DMS79 treated with DMSO at 0.1 percent for 48 hours (cell line): ENCODE results near the gene ADRA1B.
"Not testable (repeated sequence)": the region's sequence is repeated elsewhere in the genome, so short reads cannot be mapped to it uniquely, and the experiment has no call there.

Source experiments
- DNase-seq: peaks from one replicate; lab custom pipeline; 2025; lab: John Stamatoyannopoulos, UW

Gene ADRA1B

DNA sequence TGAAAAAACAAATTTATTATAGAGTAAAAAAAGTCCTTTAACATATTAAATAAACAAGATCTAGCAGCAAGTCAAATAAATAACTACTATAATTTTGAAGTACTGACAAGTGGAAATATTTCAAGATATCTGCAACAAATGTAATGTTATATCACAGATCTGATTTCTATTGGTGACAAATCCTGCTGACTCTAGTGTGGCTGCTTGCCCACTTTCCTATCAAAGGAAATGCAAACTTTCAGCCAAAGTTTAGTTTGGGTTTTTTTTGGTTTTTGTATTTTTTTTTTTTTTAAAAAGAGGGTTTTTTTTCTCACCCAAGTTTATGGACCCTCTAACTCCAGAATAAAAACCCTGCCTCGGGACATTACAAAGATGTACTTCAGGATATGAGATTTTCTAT is 12.9 kb downstream of the ADRA1B start:
- DNase-seq = no peak

DNA sequence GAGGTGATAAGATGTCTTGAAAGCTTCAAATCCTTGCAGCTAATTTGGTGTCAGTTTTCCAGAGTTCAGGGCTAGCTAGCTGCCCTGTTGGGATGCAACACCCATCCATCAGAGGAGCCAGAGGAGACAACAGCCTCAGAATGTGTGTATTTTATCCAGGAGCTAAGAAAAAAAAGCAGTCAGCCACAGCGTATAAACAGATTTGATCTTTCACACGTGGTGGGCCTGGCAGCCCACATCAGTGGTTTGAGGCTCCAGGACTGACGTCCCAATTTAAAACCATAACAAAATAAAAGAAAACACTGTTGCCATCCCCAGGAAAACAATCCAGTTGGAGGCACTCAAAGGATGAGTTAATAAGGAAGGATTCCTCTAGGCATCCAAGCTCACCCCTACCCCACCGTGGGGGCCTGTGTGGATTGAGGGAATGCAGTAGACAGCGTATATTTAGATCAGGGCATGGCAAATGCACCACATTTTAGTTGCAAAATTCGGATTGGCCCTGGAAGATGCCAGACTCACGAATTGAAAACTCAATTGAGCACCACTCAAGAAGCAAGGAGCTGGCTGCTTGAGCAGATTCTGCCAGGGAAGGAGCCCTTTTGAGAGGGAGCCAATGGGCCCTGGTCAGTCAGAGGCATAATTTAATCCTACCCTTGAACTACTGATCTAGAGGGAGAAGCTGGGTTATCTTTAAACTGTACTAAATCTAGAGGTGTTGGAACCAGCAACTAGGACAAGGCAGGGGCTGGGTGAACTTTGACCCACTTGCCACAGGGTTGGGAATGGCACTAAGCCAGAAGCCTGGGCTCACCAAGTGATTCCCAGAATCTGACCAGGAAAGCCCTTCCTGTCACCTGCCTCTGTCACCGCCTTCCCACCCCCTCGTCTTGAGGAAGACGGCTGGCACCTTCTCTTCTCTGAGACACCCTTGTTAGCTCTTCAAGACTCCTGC is 17.5 kb downstream of the ADRA1B start:
- DNase-seq = no peak

DNA sequence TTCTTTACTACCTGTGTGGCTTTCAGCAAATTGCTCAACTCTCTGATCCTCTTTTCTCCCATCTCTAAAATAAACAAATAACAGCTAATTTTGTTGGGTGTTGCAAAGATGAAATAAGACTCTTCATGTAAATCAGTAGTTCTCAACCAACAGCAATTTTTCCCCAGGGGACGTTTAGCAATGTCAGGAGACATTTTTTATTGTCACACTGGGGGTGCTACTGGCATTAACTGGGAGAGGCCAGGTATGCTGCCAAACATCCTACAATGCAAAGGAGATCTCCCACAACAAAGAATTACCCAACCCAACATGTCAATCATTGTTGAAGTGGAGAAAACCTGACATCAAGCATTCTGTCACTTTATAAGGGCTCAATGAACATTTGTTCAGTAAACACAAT is 19.7 kb downstream of the ADRA1B start:
- no peak for DNase-seq

DNA sequence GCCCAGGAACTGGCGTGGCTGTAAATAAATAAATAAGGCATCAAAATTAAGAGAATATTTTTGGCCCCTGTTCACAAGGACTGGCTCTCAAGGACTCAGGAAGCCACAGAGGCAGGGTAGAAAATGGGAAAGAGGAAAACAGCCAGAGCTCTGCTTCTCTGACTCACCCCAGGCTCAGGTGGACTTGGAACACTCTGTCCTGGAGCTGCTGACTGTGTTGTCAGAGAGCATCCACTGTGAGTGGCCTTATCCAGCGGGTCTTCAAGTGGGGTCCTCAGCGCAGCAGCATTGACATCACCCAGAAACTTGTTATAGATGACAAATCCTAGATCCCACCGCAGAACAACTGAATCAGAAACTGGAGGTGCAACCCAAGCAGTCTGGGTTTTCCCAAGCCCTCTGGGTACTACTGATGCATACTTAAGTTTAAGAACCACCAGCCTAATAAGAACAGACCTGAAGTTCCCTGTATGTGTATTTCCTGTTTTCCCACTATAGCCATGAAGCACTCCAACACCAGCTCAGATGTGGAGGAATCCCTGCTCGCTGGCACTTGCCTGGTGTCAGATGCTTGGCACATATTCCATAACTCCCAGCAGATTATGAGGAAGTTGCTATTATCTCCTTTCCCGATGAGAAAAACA is 20.5 kb downstream of the ADRA1B start:
- no peak for DNase-seq

DNA sequence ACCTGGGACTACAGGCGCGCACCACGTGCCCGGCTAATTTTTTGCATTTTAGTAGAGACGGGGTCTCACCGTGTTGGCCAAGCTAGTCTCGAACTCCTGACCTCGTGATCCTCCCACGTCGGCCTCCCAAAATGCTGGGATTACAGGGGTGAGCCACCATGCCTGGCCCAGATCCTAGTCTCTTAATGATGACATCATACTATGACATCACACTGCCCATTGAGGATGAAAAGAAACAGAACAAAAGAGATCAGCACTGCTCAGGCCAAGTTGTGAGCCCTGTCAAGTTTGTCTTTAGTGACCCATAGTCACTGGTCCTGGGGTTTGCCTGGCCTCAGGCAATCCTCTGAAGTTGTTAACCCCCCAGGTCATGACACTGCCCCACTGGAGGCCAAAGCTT is 21.3 kb downstream of the ADRA1B start:
- no peak for DNase-seq

DNA sequence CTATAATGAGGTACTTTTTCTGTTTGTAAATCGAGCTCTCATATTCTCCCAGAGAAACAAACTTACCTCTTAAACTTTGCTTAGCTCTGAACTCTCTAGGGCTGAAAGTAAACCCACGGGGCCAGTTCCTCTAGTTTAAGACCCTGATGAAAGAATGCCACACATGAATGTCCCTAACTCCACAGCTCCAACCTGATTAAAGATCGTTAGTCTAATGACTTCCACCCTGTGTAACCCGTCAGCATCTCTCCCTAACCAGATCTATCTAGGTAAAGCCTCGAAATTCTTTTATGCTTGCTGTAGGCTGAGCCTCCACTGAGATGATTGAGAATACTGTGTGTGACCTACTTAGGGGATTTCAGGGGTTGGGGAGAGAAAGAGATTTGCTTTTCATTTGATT is 27.0 kb downstream of the ADRA1B start:
- no peak for DNase-seq

DNA sequence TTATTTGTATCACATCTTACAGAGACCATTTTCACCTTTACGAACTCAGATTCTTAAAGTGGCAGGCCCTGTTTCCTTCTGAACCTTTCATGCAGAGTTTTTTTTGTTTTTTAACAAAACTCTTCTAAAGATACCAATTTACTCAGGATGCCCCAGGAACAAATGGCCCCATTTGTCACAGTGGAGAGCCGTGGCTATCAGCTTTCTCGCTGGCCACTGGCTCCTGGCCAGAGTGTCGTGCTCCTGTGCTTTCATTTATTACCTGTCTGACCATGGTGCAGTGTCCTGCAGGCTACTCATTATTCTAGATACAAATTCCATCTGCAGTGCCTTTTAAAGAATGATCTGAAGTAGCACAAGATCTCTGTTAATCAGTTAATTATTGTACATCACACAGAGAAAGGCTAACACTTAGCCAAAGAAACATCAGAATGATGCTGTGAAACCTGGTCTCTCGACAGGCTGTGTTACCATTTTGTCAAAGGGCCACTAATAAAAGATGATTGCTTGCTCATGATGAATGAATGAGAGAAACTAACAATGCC is 27.8 kb downstream of the ADRA1B start:
- no peak for DNase-seq

DNA sequence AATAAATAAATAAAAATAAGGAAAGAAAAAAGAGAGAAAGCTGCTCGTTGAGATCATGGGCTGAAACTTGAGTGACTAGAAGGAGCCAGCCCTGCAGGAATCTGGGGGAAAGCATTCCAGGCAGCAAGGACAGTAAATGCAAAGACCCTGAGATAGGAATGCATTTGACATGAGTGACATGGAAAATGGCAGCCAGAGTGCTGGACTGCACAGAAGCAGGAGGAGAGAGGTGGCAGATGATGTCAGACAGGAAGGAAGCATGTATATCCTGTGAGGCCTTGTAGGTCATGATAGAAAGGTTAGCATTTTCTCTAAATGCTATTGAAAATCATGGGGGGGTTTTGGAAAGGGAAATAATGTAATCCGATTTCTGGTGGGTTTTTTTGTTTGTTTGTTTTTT is 29.1 kb downstream of the ADRA1B start:
- no peak for DNase-seq

DNA sequence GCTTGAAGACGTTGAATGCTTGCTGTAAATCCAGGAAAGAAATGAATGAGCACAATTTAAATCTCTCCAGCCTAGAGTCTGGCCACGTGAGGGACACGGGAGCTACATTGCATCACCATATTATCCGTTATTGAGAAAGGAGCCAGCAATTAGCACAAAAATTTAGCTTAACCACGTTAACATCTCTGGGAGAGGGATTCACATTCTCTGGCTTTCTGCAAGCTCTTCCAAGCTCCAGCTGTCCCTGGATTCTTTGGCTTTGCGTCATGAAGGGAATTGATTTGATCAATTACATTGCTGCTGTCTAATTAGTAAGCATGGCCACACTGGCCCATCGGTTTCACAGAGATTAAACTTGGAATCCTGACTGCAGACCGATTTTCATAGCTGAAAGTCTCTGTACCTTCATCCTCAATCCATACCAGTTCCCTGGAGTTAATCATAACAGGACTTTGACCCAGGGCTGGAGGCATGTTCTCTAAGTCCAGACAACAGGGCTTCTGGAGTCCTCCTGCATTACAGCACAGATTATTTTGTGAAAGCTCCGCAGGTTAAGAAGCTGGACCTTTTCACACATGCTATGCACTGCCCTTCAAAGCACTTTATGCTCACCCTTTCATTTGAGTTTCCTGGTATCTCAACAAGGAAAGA is 31.6 kb downstream of the ADRA1B start:
- DNase-seq = no peak

DNA sequence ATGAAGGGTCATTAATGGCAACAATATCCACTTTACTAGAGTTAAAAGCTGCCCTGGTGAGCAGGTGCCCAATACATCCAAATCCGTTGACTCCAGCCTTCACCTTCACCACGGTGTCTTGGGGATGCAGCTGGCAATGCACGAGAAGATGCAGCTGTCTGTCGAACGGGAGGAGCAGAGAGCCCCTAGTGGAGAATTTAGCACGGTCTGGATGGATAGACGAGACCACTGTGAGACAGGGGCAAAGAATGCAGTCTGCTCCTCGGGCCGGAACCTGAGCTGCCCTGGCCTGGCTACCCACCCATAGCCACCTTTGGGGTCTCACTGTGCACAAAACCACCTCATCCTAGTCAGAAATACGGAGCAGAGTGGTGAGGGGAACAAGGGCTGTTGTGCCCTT is 35.1 kb downstream of the ADRA1B start:
- no peak for DNase-seq

DNA sequence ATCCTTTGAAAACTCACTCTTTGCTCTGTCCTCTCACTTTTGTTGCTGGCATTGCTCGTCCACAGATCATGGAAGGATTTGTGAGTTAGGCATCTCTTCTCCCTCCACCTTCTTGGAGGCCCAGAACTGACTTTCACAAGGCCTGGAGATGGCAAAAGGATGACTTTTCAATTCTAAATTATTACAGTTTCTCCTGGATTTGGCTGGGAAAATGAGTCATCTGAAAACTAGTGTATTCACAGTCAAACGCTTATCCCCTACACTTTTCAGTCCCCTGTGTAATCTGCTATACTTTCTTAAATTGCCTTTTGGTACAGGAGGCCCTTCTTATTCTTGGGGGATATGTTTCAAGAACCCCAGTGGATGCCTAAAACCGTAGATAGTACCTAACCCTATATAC is 35.6 kb downstream of the ADRA1B start:
- DNase-seq = no peak

DNA sequence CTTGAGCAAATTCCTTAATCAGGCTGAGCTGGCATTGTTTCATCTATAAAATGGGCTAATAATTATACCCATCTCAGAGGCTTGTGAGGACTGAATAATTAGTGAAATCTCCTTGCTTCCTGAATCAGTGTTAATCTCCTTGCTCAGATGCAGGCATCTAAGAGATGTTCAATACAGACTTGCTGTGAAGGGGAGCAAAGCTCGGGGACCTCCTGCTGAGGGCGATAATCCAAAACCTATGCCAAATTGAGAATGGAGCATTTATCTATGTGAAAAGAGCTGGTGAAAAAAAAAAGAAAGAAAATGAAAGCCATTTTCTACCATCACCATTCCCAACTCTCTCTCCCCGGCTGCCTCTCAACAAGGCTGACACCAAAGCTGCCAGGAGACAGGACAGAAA is 37.3 kb downstream of the ADRA1B start:
- DNase-seq = no peak

DNA sequence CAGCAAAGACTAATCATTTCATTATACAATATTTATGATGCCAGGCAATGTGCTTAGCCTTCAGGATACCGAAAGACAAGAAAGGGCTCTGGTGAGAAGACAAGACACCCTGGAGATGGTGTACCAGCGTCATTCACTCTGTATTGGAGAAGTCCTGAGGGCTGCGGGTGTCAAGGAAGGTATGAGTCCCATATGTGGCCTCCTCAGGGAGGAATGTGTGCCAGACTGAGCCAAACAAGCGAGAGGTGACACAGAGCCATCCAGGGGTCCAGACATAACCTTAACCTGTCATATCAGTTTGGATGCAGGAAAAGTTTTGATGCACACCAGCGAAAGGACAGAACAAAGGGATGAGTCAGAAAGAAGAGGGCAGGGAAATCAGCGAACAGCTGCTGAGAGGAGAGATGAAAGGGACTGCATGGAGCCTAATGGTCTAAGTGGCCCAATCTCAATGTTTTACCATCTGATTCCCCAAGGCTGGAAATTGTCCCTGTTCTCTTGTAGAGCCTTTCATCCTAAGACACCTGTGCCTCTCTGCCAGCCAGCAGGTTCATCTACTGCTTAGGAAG is 38.9 kb downstream of the ADRA1B start:
- DNase-seq = no peak

DNA sequence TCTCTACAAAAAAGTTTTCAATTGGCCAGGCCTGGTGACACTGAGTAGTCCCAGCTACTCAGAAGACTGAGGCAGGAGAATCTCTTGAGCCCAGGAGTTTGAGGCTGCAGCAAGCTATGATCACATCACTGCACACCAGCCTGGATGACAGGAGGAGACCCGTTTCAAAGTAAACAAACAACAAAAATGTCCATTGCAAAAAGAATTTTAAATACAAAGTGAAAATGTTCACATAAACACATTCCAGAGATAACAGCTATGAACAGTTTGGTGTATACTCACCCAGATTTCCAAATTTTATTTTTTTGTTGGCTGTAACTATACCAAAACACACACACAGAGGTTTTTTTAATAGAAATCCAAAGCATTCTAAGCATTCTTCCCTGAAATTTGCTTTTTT is 39.8 kb downstream of the ADRA1B start:
- DNase-seq = no peak

DNA sequence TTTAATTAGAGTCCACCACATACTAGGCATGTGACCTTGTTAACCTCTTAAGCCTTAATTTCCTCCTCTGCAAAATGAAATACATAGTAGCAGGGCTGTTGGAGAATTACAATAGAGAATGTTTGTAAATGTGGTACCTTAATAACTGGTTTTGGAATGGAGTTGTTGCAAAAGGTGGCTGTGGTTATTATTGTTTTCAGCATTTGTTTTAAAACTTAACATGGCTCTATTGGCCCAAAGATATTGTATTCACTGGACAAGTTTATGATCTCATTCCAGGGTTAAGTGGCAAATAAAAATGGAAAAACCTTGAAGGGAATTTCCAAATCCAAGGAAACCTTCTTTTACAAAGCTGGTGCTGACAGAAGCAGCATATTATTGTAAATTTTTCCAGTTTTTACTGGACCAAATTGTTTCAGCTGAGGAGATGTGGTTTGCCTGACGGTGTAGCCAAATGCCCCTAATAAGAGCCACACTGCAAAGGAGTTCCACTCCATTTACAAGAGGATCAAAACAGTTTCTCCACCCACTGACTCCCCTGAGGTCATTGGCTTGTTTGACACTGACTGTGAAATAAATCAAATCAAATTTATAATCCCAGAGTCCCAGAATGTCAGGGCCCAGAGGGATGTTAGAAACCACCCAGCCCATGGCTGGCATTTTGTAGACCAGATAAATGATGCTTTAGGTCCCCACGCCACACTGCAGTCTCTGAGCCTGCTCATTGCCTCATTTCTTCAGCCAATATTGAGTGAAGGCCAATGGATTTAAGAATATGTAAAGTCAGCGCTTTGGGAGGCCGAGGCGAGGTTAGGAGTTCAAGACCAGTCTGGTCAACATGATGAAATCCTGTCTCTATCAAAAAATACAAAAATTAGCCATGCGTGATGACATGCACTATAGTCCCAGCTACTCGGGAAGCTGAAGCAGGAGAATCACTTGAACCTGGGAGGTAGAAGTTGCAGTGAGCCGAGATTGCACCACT is 45.2 kb downstream of the ADRA1B start:
- DNase-seq = no peak

DNA sequence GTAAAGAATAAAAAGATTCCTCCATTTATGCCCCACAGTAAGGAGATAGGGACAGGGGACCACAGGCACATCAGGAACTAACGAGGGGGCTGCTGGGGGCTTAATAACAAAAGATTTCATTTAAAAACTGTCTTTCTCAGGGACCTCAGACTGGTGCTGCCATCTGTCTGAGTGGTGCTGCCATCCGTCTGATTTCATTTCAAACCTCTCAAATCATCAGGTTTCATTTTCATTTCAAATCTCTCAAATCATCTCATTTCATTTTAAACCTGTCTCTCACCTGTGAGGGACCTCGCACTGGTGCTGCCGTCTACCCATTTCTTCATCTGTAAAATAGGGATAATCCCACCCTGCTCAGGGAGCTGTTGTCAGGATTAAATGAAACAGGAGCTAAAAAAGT is 45.9 kb downstream of the ADRA1B start:
- no peak for DNase-seq

DNA sequence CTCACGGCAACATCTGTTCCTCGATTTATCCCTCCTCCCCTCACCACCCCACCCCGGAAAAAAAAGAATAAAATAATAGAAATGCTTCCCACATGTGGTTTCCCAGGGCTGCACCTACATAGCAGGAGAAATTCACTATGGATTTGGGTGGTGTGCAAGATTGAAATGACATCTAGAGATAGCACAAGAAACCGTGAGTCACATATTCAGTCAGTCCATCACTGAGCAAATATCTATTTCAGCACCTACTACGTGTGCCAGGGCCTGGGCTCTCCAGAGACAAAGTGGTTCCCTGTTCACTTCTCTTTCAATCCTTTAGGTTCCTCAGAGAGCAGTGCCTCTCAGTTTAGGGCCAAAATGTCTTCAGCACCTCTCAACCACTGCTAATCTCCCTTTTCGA is 47.7 kb downstream of the ADRA1B start:
- no peak for DNase-seq

DNA sequence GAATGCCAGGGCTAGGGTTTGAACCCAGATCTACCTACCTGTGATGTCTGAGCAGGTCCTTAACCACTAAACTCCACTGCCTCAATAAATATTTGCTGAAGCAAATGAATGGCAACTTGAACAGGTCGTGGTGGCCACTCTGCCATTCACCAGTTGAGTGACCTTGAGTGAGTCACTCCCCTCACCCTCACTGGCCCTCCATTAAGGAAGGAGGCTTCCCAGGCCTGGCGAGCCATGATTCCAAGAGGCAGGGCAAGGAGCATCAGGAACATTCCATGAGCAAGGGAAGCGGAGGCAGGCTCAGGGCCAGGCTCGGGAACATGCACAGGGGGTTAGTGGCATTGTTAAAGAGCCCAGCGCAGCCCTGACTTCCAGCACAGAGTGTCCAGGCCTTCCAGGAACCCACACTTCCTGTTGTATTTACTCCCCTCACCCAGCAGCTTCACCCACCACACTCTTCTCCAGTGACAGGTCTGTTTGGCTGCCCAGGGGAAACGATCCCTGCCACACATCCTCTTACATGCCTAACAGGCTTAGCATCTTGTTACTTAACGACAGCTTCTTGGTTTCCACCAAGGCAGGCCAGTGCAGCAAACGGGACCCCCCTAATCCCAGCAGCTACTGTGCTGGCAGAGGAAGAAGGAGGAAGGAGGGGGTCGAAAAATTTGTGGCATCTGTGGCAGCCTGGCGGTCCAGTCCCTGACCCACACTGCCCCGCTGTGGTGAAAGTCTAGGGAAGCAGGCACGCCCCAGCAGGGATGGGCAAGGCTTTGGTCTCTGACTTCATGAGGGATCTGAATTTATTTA is 49.0 kb downstream of the ADRA1B start:
- no peak for DNase-seq

DNA sequence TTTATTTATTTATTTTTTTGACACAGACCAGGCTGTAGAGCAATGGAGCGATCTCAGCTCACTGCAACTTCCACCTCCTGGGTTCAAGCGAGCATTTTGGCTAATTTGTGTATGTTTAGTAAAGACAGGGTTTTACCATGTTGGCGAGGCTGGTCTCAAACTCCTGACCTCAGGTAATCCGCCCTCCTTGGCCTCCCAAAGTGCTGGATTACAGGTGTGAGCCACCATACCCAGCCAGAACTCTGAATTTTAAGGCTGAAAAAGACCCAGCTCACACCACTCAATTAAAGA is 49.5 kb downstream of the ADRA1B start:
- not testable (repeated sequence) for DNase-seq

DNA sequence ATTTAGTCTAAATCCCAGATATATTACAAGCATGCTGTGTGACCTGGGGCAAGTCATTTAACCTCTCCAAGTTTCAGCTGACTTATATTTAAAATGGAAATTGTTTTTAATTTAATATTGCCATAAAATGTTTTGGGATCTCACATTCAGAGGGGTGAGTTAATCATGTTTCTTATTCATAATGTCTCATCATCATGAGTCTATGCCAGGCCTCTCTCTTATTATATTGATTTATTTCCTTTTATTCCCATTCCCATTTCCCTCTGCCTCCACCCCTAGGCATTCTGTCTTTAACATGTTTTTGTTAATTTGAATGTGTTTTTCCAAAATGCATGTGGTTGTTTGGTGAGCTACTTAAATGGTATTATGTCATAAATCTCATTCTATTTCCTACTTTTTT is 53.7 kb downstream of the ADRA1B start:
- DNase-seq = no peak

DNA sequence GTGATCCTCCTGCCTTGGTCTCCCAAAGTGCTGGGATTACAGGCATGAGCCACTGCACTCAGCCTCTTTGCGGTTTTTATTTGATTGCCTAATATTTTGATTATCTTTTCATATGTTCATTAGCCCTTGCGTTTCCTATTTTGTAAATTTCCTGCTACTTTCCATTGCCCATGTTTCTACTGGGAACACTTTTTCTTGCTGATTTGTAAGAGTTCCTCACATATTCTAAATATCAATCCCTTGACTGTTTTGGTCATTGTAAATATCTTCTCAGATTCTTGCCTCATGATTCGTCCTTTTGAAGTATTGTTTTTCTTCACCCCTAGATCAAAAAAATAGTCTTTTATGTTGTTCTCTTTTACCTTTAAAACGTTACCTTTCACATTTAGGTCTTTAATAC is 54.8 kb downstream of the ADRA1B start:
- DNase-seq = no peak
